ENCODE results near the gene GPRIN3. TPM values are rescaled to one million over a fixed set of nuclear protein-coding genes. Genes with fewer than 3 reads are reported as not detected.

GPRIN3 gene
- total and polyA plus RNA-seq, 2 experiments from 2014 or later: 0.74 to 3.2 TPM

- no peak for TF ChIP-seq ZNF462 (CRISPR knock-in tag; IDR thresholded peaks at IDR 0.05)
- no peak for TF ChIP-seq CTCF (conservative IDR thresholded peaks at IDR 0.05; ENCODE audit: low read depth in 2 of 2)
- no peak for TF ChIP-seq STAT1 (IDR thresholded peaks at IDR 0.05; ENCODE audit: unreplicated experiment)
These were observed 49.7 kb upstream of the GPRIN3 start (continued) for GRCh38 chr4:89357340-89357739.

GRCh38 chr4:89356086-89356485 lies 48.5 kb upstream of the GPRIN3 start:
- H3K9me3 Mint-ChIP-seq: no peaks in the 10 kb centered on the region; the same call in 2 of the 3 replicates
- H3K79me2 ChIP-seq (replicated peaks; ENCODE audit: insufficient read depth): no peaks in the 10 kb centered on the region
- H4K20me1 ChIP-seq (replicated peaks; ENCODE audit: insufficient read depth): no peaks in the 10 kb centered on the region
- H3K4me2 ChIP-seq: no peak overlapping the region
- no peaks in the 10 kb centered on the region for H3K4me1 ChIP-seq (ENCODE audit: insufficient read depth)
- H3K4me3 Mint-ChIP-seq: no peak overlapping the region
- H3K4me3 ChIP-seq: no peak overlapping the region
- H2AFZ ChIP-seq: no peak overlapping the region
- no peak overlapping the region for H3K27ac ChIP-seq (ENCODE audit: low read depth)
- ATAC-seq (no peak), DNase-seq (ENCODE audit: low spot score) (no peak)
- H3K27ac Mint-ChIP-seq: no peak overlapping the region
- no peaks in the 10 kb centered on the region for H3F3A ChIP-seq (replicated peaks; ENCODE audit: low read depth)
- no peaks in the 10 kb centered on the region for H3K27me3 ChIP-seq (ENCODE audit: insufficient read depth)
- no peaks in the 10 kb centered on the region for H3K36me3 ChIP-seq (ENCODE audit: insufficient read depth)
- no peaks in the 10 kb centered on the region for H3K9me2 ChIP-seq (ENCODE audit: insufficient read depth)
- TF ChIP-seq ETS1 (IDR thresholded peaks at IDR 0.05) (no peak), JUNB (IDR thresholded peaks at IDR 0.05; ENCODE audit: unreplicated experiment) (no peak), ZNF331 (CRISPR knock-in tag; IDR thresholded peaks at IDR 0.05; ENCODE audit: low read depth) (no peak), CTCF (conservative IDR thresholded peaks at IDR 0.05; ENCODE audit: low read depth in 2 of 2) (no peak), EZH2phosphoT487 (IDR thresholded peaks at IDR 0.05; ENCODE audit: unreplicated experiment) (no peak), EZH2 (IDR thresholded peaks at IDR 0.05; ENCODE audit: low read depth, unreplicated experiment) (no peak), STAT1 (IDR thresholded peaks at IDR 0.05; ENCODE audit: unreplicated experiment) (no peak), CREB1 (CRISPR knock-in tag; IDR thresholded peaks at IDR 0.05; ENCODE audit: low read depth) (no peak), REST (IDR thresholded peaks at IDR 0.05; ENCODE audit: unreplicated experiment) (no peak)
- no peaks in the 10 kb centered on the region for H3K36me3 Mint-ChIP-seq (ENCODE audit: low read depth)
- H3K4me1 Mint-ChIP-seq: no peaks in the 10 kb centered on the region
- peaks cover 2% of the 10 kb centered on the region for H3K27me3 Mint-ChIP-seq (ENCODE audit: insufficient read depth, low read depth, poor library complexity)

All from GM23338 (cell line).